H9 (cell line): ENCODE measurements around the gene KIF18A. TPM values are rescaled to one million over a fixed set of nuclear protein-coding genes. Genes with fewer than 3 reads are reported as not detected.

Source experiments
- DNase-seq: peaks from one replicate; pipeline ENCODE4 v3.0.0-alpha.2; 2017
- H2AFZ ChIP-seq: one replicate; pipeline ENCODE4 v1.6.1; 2013; ENCODE audit warnings: mild to moderate bottlenecking, low read length, control low read depth, moderate library complexity
- H2AK5ac ChIP-seq: 2 replicates; pipeline ENCODE4 v1.6.1; 2013; ENCODE audit warnings: low read length, control low read depth, mixed read lengths; ENCODE audit not compliant: insufficient read length
- H2BK120ac ChIP-seq: one replicate; pipeline ENCODE4 v1.6.1; 2013; ENCODE audit warnings: low read depth, mild to moderate bottlenecking, low read length, control low read depth, inconsistent platforms; ENCODE audit not compliant: poor library complexity, severe bottlenecking
- H2BK12ac ChIP-seq: 2 replicates; pipeline ENCODE4 v1.6.1; 2013; ENCODE audit warnings: low read length, control low read depth, mixed read lengths, low read depth; ENCODE audit not compliant: insufficient read length
- H2BK15ac ChIP-seq: 2 replicates; pipeline ENCODE4 v1.6.1; 2013; ENCODE audit warnings: low read depth, low read length, control low read depth
- H2BK20ac ChIP-seq: one replicate; pipeline ENCODE4 v1.6.1; 2013; ENCODE audit warnings: low read depth, mild to moderate bottlenecking, low read length, control low read depth, inconsistent platforms; ENCODE audit not compliant: poor library complexity, severe bottlenecking
- H2BK5ac ChIP-seq: 2 replicates; pipeline ENCODE4 v1.6.1; 2013; ENCODE audit warnings: low read length, control low read depth, mixed read lengths; ENCODE audit not compliant: insufficient read length
- H3K14ac ChIP-seq: 2 replicates; pipeline ENCODE4 v1.6.1; 2013; ENCODE audit warnings: low read length, control low read depth; ENCODE audit not compliant: insufficient read depth
- H3K18ac ChIP-seq: 2 replicates; pipeline ENCODE4 v1.6.1; 2013; ENCODE audit warnings: low read depth, mild to moderate bottlenecking, mixed read lengths, low read length, control low read depth; ENCODE audit not compliant: insufficient read length
- H3K23ac ChIP-seq: 2 replicates; pipeline ENCODE4 v1.6.1; 2013; ENCODE audit warnings: low read length, control low read depth, mixed read lengths, low read depth; ENCODE audit not compliant: insufficient read length
- H3K23me2 ChIP-seq: 2 replicates; pipeline ENCODE4 v1.6.1; 2013; ENCODE audit warnings: low read depth, mild to moderate bottlenecking, mixed read lengths, low read length, control low read depth; ENCODE audit not compliant: insufficient read length, poor library complexity, severe bottlenecking
- H3K27ac ChIP-seq: 2 replicates; pipeline ENCODE4 v1.5.1; 2013; ENCODE audit warnings: low read length, control low read depth, mixed read lengths, low read depth; ENCODE audit not compliant: insufficient read length
- H3K27me3 ChIP-seq: 2 replicates; pipeline ENCODE4 v1.6.1; 2013; ENCODE audit warnings: low read length, control low read depth, inconsistent platforms; ENCODE audit not compliant: insufficient read depth
- H3K4ac ChIP-seq: 2 replicates; pipeline ENCODE4 v1.6.1; 2013; ENCODE audit warnings: low read depth, mild to moderate bottlenecking, control low read depth, inconsistent platforms, low read length, moderate library complexity
- H3K4me1 ChIP-seq: 2 replicates; pipeline ENCODE4 v1.6.1; 2013; ENCODE audit warnings: low read length, control low read depth, inconsistent platforms; ENCODE audit not compliant: insufficient read depth
- H3K4me2 ChIP-seq: 2 replicates; pipeline ENCODE4 v1.6.1; 2013; ENCODE audit warnings: low read length, control low read depth, mixed read lengths; ENCODE audit not compliant: insufficient read length, insufficient read depth
- H3K56ac ChIP-seq: 2 replicates; pipeline ENCODE4 v1.6.1; 2013; ENCODE audit warnings: low read depth, mild to moderate bottlenecking, mixed read lengths, low read length, control low read depth; ENCODE audit not compliant: insufficient read length
- H3K79me1 ChIP-seq: 2 replicates; pipeline ENCODE4 v1.6.1; 2013; ENCODE audit warnings: low read depth, mild to moderate bottlenecking, moderate library complexity, low read length, control low read depth, inconsistent platforms; ENCODE audit not compliant: insufficient read depth, poor library complexity, severe bottlenecking
- H3K79me2 ChIP-seq: 2 replicates; pipeline ENCODE4 v1.6.1; 2013; ENCODE audit warnings: low read length, control low read depth, inconsistent platforms; ENCODE audit not compliant: insufficient read depth
- H3K9ac ChIP-seq: 2 replicates; pipeline ENCODE4 v1.6.1; 2013; ENCODE audit warnings: low read length, control low read depth, mixed read lengths; ENCODE audit not compliant: insufficient read length; ENCODE audit errors: extremely low read depth
- H3K9me3 ChIP-seq: one replicate; pipeline ENCODE4 v1.6.1; 2013; ENCODE audit warnings: low read depth, low read length, inconsistent platforms; ENCODE audit not compliant: control insufficient read depth
- H3T11ph ChIP-seq: one replicate; pipeline ENCODE4 v1.6.1; 2013; ENCODE audit warnings: mild to moderate bottlenecking, low read length, control low read depth, inconsistent platforms
- H4K20me1 ChIP-seq: one replicate; pipeline ENCODE4 v1.6.1; 2013; ENCODE audit not compliant: control insufficient read depth, insufficient read length, insufficient read depth
- H4K5ac ChIP-seq: 2 replicates; pipeline ENCODE4 v1.6.1; 2013; ENCODE audit warnings: low read depth, mild to moderate bottlenecking, mixed read lengths, low read length, control low read depth; ENCODE audit not compliant: insufficient read length
- H4K8ac ChIP-seq: replicated peaks from 2 replicates; pipeline ENCODE4 v1.6.1; 2013; ENCODE audit warnings: low read length, control low read depth, mixed read lengths, low read depth; ENCODE audit not compliant: insufficient read length
- H4K91ac ChIP-seq: 2 replicates; pipeline ENCODE4 v1.6.1; 2013; ENCODE audit warnings: low read depth, mild to moderate bottlenecking, moderate library complexity, mixed read lengths, low read length, control low read depth; ENCODE audit not compliant: insufficient read length
- H3K27ac Mint-ChIP-seq, 3 experiments: 2 replicates in 2 of 3; 3 replicates in 1 of 3; pipeline ENCODE4 v1.8.0; 2020 to 2021; ENCODE audit warnings: mixed read lengths in 3 of 3, mild to moderate bottlenecking in 1 of 3, moderate library complexity in 1 of 3
- H3K27me3 Mint-ChIP-seq: 2 replicates; pipeline ENCODE4 v1.8.0; 2021; ENCODE audit warnings: low read depth, mild to moderate bottlenecking, moderate library complexity, mixed read lengths
- H3K36me3 Mint-ChIP-seq, 3 experiments: 2 replicates in 2 of 3; 3 replicates in 1 of 3; pipeline ENCODE4 v1.8.0; 2020 to 2021; ENCODE audit warnings: low read depth in 3 of 3, mixed read lengths in 3 of 3; ENCODE audit not compliant: insufficient read depth in 1 of 3
- H3K4me1 Mint-ChIP-seq, 2 experiments: 2 replicates each; pipeline ENCODE4 v1.8.0; 2020; ENCODE audit warnings: mixed read lengths in 2 of 2
- H3K4me3 Mint-ChIP-seq, 2 experiments: 2 replicates in 1 of 2; 3 replicates in 1 of 2; pipeline ENCODE4 v1.8.0; 2020 to 2021; ENCODE audit warnings: mild to moderate bottlenecking in 2 of 2, mixed read lengths in 2 of 2, moderate library complexity in 1 of 2
- H3K9me3 Mint-ChIP-seq, 2 experiments: 2 replicates in 1 of 2; 3 replicates in 1 of 2; pipeline ENCODE4 v1.8.0; 2020; ENCODE audit warnings: mild to moderate bottlenecking in 2 of 2, mixed read lengths in 2 of 2, moderate library complexity in 1 of 2
- WGBS: extraction: QIAGEN DNeasy Blood & Tissue Kit; methylation state at CpG from one replicate; pipeline ENCODE4 v1.1.7; 2013; ENCODE audit warnings: missing lambda C conversion rate, low lambda C conversion rate, mixed read lengths; ENCODE audit not compliant: insufficient read length; ENCODE audit errors: extremely low coverage; 5-methylcytosine and 5-hydroxymethylcytosine counted together
- total RNA-seq: library from RNA; stranded (reverse); gene quantifications from 2 replicates; pipeline ENCODE4 v1.2.1, GENCODE V29; 2021
- TF ChIP-seq, protein P1 (sequence below): fragments of 200-600 bp; sonication (generic); conservative IDR thresholded peaks from 3 replicates; pipeline ENCODE4 v1.8.0; 2021; ENCODE audit warnings: antibody characterized with exemption, mild to moderate bottlenecking

The KIF18A gene
- total RNA-seq, 1 experiment from 2014 or later = 25.9 TPM

- Histone ChIP-seq H3K4me1 (no peaks in the 10 kb centered on the region), H4K20me1 (no peaks in the 10 kb centered on the region), H3K23ac (no peak overlapping the region), H4K5ac (no peak overlapping the region), H3K14ac (no peak overlapping the region), H4K91ac (no peak overlapping the region), H3K27me3 (no peaks in the 10 kb centered on the region), H3K4ac (no peak overlapping the region), H3K27ac (no peak overlapping the region), H3K23me2 (peaks cover 7% of the 10 kb centered on the region), H4K8ac (no peak overlapping the region), H2BK12ac (no peak overlapping the region), H3K9me3 (no peaks in the 10 kb centered on the region), H3K79me2 (peaks cover 6% of the 10 kb centered on the region; the same call in 1 of the 2 replicates), H2BK20ac (no peak overlapping the region), H2BK5ac (no peak overlapping the region), H2BK15ac (no peak overlapping the region), H2AK5ac (no peak overlapping the region), H2AFZ (no peak overlapping the region), H3T11ph (no peak overlapping the region), H3K4me2 (peak overlapping the region; percentile 77), H3K79me1 (peaks cover 3% of the 10 kb centered on the region), H3K56ac (no peak overlapping the region), H3K9ac (no peak overlapping the region), H3K18ac (no peak overlapping the region), H2BK120ac (no peak overlapping the region)
- H3K4me1 Mint-ChIP-seq = peaks cover 35 to 39% of the 10 kb centered on the region in 2 experiments
- no peak for DNase-seq
- no CpG with 5 or more reads among the region's 14 CpGs for WGBS
- no peaks in the 10 kb centered on the region for H3K9me3 Mint-ChIP-seq
- no peaks in the 10 kb centered on the region for H3K36me3 Mint-ChIP-seq
- peak overlapping the region; percentile 97 to 99 for H3K4me3 Mint-ChIP-seq
- H3K27me3 Mint-ChIP-seq = no peaks in the 10 kb centered on the region
- TF ChIP-seq, protein P1, sequence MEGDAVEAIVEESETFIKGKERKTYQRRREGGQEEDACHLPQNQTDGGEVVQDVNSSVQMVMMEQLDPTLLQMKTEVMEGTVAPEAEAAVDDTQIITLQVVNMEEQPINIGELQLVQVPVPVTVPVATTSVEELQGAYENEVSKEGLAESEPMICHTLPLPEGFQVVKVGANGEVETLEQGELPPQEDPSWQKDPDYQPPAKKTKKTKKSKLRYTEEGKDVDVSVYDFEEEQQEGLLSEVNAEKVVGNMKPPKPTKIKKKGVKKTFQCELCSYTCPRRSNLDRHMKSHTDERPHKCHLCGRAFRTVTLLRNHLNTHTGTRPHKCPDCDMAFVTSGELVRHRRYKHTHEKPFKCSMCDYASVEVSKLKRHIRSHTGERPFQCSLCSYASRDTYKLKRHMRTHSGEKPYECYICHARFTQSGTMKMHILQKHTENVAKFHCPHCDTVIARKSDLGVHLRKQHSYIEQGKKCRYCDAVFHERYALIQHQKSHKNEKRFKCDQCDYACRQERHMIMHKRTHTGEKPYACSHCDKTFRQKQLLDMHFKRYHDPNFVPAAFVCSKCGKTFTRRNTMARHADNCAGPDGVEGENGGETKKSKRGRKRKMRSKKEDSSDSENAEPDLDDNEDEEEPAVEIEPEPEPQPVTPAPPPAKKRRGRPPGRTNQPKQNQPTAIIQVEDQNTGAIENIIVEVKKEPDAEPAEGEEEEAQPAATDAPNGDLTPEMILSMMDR = no peak
- H3K27ac Mint-ChIP-seq = no peak overlapping the region
Observed at GRCh38 chr11:28106353-28107043, 1.5 kb downstream of the KIF18A start.
